HepG2 (cell line): ENCODE measurements around the gene RPS8. TPM values are rescaled to one million over a fixed set of nuclear protein-coding genes. Genes with fewer than 3 reads are reported as not detected.

Source experiments
- ATF1 ChIP-seq: IDR thresholded peaks from 2 replicates; pipeline ENCODE4 v1.6.1; 2016; ENCODE audit warnings: mild to moderate bottlenecking, control low read depth
- ATF7 ChIP-seq, 2 experiments: fragments of 450-650 bp in 1 of 2; sonication (generic) in 1 of 2; formaldehyde crosslinking in 1 of 2; IDR thresholded peaks; 2 replicates each; pipeline versions ENCODE4 v1.4.0 to v1.6.1; 2016 to 2020; ENCODE audit warnings: antibody characterized with exemption in 1 of 2, mild to moderate bottlenecking in 1 of 2, missing genetic modification reagents in 1 of 2
- EP300 ChIP-seq, 3 experiments: sonication (generic) in 1 of 3; formaldehyde crosslinking in 1 of 3; IDR thresholded peaks; 2 replicates each; pipeline versions ENCODE4 v1.5.1 to v1.6.1; 2011 to 2020; ENCODE audit warnings: low read depth in 2 of 3, low read length in 2 of 3, borderline replicate concordance in 1 of 3, improper control_type of control experiment in 1 of 3, mild to moderate bottlenecking in 1 of 3, missing genetic modification reagents in 1 of 3, moderate library complexity in 1 of 3
- FOXA1 ChIP-seq, 2 experiments: fragments of 450-650 bp in 1 of 2; sonication (generic) in 1 of 2; formaldehyde crosslinking in 1 of 2; IDR thresholded peaks; 2 replicates each; pipeline versions ENCODE4 v1.4.0 to v1.6.1; 2016 to 2020; ENCODE audit warnings: missing genetic modification reagents in 1 of 2
- GLI4 ChIP-seq: sonication (generic); formaldehyde crosslinking; IDR thresholded peaks from 2 replicates; pipeline ENCODE4 v1.5.1; 2020; ENCODE audit warnings: missing genetic modification reagents, mild to moderate bottlenecking, moderate library complexity, borderline replicate concordance
- KAT7 ChIP-seq: IDR thresholded peaks from 2 replicates; pipeline ENCODE4 v1.6.1; 2018; ENCODE audit warnings: borderline replicate concordance, missing compliant biosample characterization
- KDM2A ChIP-seq: sonication (generic); formaldehyde crosslinking; IDR thresholded peaks from 2 replicates; pipeline ENCODE4 v1.4.0; 2020; ENCODE audit warnings: low read depth, missing genetic modification reagents, borderline replicate concordance
- NFIC ChIP-seq: IDR thresholded peaks from 2 replicates; pipeline ENCODE4 v1.6.1; 2012; ENCODE audit warnings: mild to moderate bottlenecking, low read length, inconsistent platforms
- NR2F2 ChIP-seq: IDR thresholded peaks from 2 replicates; pipeline ENCODE4 v1.6.1; 2012; ENCODE audit warnings: low read depth, inconsistent platforms, borderline replicate concordance
- NR2F6 ChIP-seq, 2 experiments: IDR thresholded peaks; 2 replicates each; pipeline ENCODE4 v1.6.1; 2016; ENCODE audit warnings: antibody characterized with exemption in 1 of 2, mild to moderate bottlenecking in 1 of 2
- RBM22 ChIP-seq: fragments of 200-400 bp; formaldehyde crosslinking; optimal IDR thresholded peaks from 2 replicates; pipeline ENCODE3; 2017; ENCODE audit warnings: mild to moderate bottlenecking, low read length, moderate library complexity
- SNAI1 ChIP-seq: sonication (generic); formaldehyde crosslinking; IDR thresholded peaks from 2 replicates; pipeline ENCODE4 v1.5.0; 2020; ENCODE audit warnings: mild to moderate bottlenecking, missing genetic modification reagents, borderline replicate concordance
- SOX13 ChIP-seq, 3 experiments: fragments of 450-650 bp in 1 of 3; sonication (generic) in 1 of 3; formaldehyde crosslinking in 1 of 3; IDR thresholded peaks in 2 of 3; conservative IDR thresholded peaks in 1 of 3; 2 replicates each; pipeline versions ENCODE4 v1.5.0 to v1.6.1; 2016 to 2020; ENCODE audit warnings: antibody characterized with exemption in 1 of 3, mild to moderate bottlenecking in 1 of 3, missing compliant biosample characterization in 1 of 3, missing genetic modification reagents in 1 of 3, moderate library complexity in 1 of 3
- TBX3 ChIP-seq: fragments of 450-650 bp; IDR thresholded peaks from 2 replicates; pipeline ENCODE4 v1.6.1; 2017; ENCODE audit warnings: antibody characterized with exemption, mild to moderate bottlenecking, inconsistent platforms, borderline replicate concordance
- ZBED4 ChIP-seq: sonication (generic); formaldehyde crosslinking; IDR thresholded peaks from 2 replicates; pipeline ENCODE4 v1.4.0; 2020; ENCODE audit warnings: missing genetic modification reagents, borderline replicate concordance
- ZC3H4 ChIP-seq: sonication (generic); formaldehyde crosslinking; IDR thresholded peaks from 2 replicates; pipeline ENCODE4 v1.4.0; 2020; ENCODE audit warnings: missing genetic modification reagents, borderline replicate concordance
- ZGPAT ChIP-seq: IDR thresholded peaks from 2 replicates; pipeline ENCODE4 v1.6.1; 2016; ENCODE audit warnings: mild to moderate bottlenecking
- ZNF749 ChIP-seq: sonication (generic); formaldehyde crosslinking; IDR thresholded peaks from 2 replicates; pipeline ENCODE4 v1.8.0; 2022; ENCODE audit warnings: mild to moderate bottlenecking, missing genetic modification reagents, moderate library complexity, borderline replicate concordance
- polyA plus RNA-seq, 8 experiments: library from polyadenylated mRNA; depleted of rRNA in 3 of 8; stranded (reverse) in 7 of 8; unstranded in 1 of 8; fragments of >200 nt; fragmentation: Illumina TruSeq in 4 of 8; extraction: Trizol in 4 of 8; gene quantifications; 2 replicates each; pipeline versions ENCODE4 v1.2.1 to v1.2.3, GENCODE V29; 2011 to 2016; ENCODE audit warnings: low read depth in 4 of 8, missing spikeins in 1 of 8, mixed read lengths in 1 of 8; ENCODE audit not compliant: insufficient read depth in 1 of 8
- total RNA-seq, 5 experiments: library from RNA; depleted of rRNA; stranded (reverse); fragments of >200 nt; fragmentation: Illumina TruSeq; extraction: Trizol; gene quantifications; 2 replicates each; pipeline ENCODE4 v1.2.3, GENCODE V29; 2016; ENCODE audit warnings: low read depth in 1 of 5
- TF ChIP-seq, protein P1 (sequence below): sonication (generic); formaldehyde crosslinking; IDR thresholded peaks from 2 replicates; pipeline ENCODE4 v1.5.1; 2020; ENCODE audit warnings: mild to moderate bottlenecking, missing genetic modification reagents, moderate library complexity

RPS8 gene
- total and polyA plus RNA-seq, 2 of the 13 experiments (the other 11 are each of a cell fraction or from before 2014, with no cell fraction given) = 2,628 to 2,822 TPM

DNA sequence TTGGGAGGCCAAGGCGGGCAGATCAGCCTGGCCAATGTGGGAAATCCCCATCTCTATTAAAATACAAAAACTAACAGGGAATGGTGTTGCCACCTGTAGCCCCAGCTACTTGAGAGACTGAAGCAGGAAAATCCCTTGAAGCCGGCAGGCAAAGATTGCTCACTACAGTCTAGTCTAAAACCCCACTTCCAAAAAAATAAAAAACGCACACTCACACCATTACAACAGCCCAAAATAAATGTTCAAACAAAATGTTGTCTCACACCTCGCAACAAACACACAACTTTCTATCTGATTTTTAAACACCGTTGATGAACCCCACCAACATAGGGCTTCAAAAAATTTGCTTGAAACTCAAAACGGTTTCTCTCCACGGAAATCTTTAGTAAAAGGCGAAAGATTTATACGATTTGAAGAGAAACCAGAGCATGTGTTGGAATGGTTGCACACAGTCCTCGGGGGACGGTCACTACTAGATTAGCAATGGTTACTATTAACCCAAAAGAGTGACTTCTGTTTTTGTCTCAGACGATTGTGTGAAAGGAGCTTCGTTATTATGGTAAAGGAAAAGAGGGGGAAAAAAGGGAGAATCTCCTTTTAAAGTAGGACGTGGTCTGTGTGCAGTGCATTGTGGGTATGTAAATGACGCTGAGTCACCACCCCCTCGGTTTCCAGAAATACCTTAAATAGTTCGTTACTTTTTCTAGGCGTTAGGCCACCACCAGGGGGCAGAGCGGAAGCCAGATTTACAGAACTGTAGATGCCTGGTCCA, 44.4 kb upstream of the RPS8 start, which contains the start of gene RNU5D-1 (continued):
- TF ChIP-seq NR2F6 (IDR thresholded peaks at IDR 0.05) (no peak; the same call in 1 of the 2 replicates), NR2F6 (CRISPR knock-in tag; IDR thresholded peaks at IDR 0.05) (peak; percentile 30; the same call in 1 of the 2 replicates), KDM2A (peak; percentile 31; the same call in 1 of the 2 replicates), GLI4 (0 out of 2 replicates have a peak, but pooled peaks have one; percentile 36), ATF1 (CRISPR knock-in tag) (peak; percentile 73), EP300 (IDR thresholded peaks at IDR 0.05; ENCODE audit: low read depth in 2 of 2, low read length in 2 of 2) (peak in 1 of 2 experiments; percentile 27; a peak in 1 of 4 replicates), EP300 (CRISPR knock-in tag; IDR thresholded peaks at IDR 0.05; ENCODE audit: borderline replicate concordance) (peak; percentile 62; the same call in 1 of the 2 replicates), FOXA1 (IDR thresholded peaks at IDR 0.05) (no peak), FOXA1 (CRISPR knock-in tag; IDR thresholded peaks at IDR 0.05) (no peak), SNAI1 (CRISPR knock-in tag) (no peak), ZNF749 (peak; percentile 60; the same call in 1 of the 2 replicates), ATF7 (IDR thresholded peaks at IDR 0.05) (0 out of 2 replicates have a peak, but pooled peaks have one; percentile 16), ATF7 (CRISPR knock-in tag; IDR thresholded peaks at IDR 0.05) (no peak), ZGPAT (peak; percentile 92), NFIC (peak; percentile 79), TBX3 (0 out of 2 replicates have a peak, but pooled peaks have one; percentile 45), NR2F2 (peak; percentile 74; the same call in 1 of the 2 replicates), KAT7 (CRISPR knock-in tag) (0 out of 2 replicates have a peak, but pooled peaks have one; percentile 28), SOX13 (IDR thresholded peaks at IDR 0.05) (peak; percentile 48; the same call in 1 of the 2 replicates), SOX13 (CRISPR knock-in tag; conservative IDR thresholded peaks at IDR 0.05 in 1 of 2, IDR thresholded peaks at IDR 0.05 in 1 of 2) (no peak; a peak in 1 of 4 replicates), RBM22 (peak; percentile 22), ZBED4 (CRISPR knock-in tag) (0 out of 2 replicates have a peak, but pooled peaks have one; percentile 38), ZC3H4 (CRISPR knock-in tag) (peak; percentile 88; the same call in 1 of the 2 replicates)
- TF ChIP-seq, protein P1, sequence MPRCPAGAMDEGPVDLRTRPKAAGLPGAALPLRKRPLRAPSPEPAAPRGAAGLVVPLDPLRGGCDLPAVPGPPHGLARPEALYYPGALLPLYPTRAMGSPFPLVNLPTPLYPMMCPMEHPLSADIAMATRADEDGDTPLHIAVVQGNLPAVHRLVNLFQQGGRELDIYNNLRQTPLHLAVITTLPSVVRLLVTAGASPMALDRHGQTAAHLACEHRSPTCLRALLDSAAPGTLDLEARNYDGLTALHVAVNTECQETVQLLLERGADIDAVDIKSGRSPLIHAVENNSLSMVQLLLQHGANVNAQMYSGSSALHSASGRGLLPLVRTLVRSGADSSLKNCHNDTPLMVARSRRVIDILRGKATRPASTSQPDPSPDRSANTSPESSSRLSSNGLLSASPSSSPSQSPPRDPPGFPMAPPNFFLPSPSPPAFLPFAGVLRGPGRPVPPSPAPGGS (CRISPR knock-in tag) = 0 out of 2 replicates have a peak, but pooled peaks have one; percentile 35
